ENCODE results near the gene THRA. TPM values are rescaled to one million over a fixed set of nuclear protein-coding genes. Genes with fewer than 3 reads are reported as not detected.

THRA gene
- polyA plus RNA-seq, 1 of the 3 experiments (the other 2 are of a cell fraction), result 23.1 TPM

Small RNA genes lying within 50 kb of the gene (small RNA-seq; reads per million reads assigned to genes)
- 42.9 to 973 (median 165) reads per million in 7 experiments for gene SNORD124

Other genes with a start within 250 kb of the THRA start
- gene IKZF3, start 198.7 kb upstream of the THRA start, polyA plus RNA-seq (2012; rRNA removed), result not detected in 2 replicates
- not detected in 2 replicates for gene ZPBP2, start 194.8 kb upstream of the THRA start, polyA plus RNA-seq (2012; rRNA removed)
- 2.4 and 3.6 TPM in 2 replicates for gene GSDMB, start 144.3 kb upstream of the THRA start, polyA plus RNA-seq (2012; rRNA removed)
- 27.8 and 38.5 TPM in 2 replicates for gene ORMDL3, start 135.4 kb upstream of the THRA start, polyA plus RNA-seq (2012; rRNA removed)
- not detected in 2 replicates for gene LRRC3C, start 135.2 kb upstream of the THRA start, polyA plus RNA-seq (2012; rRNA removed)
- gene GSDMA, start 100.0 kb upstream of the THRA start, polyA plus RNA-seq (2012; rRNA removed), result not detected in 2 replicates
- 87.6 and 104 TPM in 2 replicates for gene PSMD3, start 82.2 kb upstream of the THRA start, polyA plus RNA-seq (2012; rRNA removed)
- gene CSF3, start 47.5 kb upstream of the THRA start, polyA plus RNA-seq (2012; rRNA removed), result not detected in 2 replicates
- 62.8 and 64.5 TPM in 2 replicates for gene MED24, start 8.6 kb upstream of the THRA start, polyA plus RNA-seq (2012; rRNA removed)
- gene NR1D1, start 37.6 kb downstream of the THRA start, polyA plus RNA-seq (2012; rRNA removed), result 2.1 and 6.5 TPM in 2 replicates
- gene MSL1, start 59.0 kb downstream of the THRA start, polyA plus RNA-seq (2012; rRNA removed), result 30.2 and 39.8 TPM in 2 replicates
- 28.0 and 30.4 TPM in 2 replicates for gene CASC3, start 77.6 kb downstream of the THRA start, polyA plus RNA-seq (2012; rRNA removed)
- gene RAPGEFL1, start 114.5 kb downstream of the THRA start, polyA plus RNA-seq (2012; rRNA removed), result 5.9 and 6.0 TPM in 2 replicates
- gene WIPF2, start 156.3 kb downstream of the THRA start, polyA plus RNA-seq (2012; rRNA removed), result 5.9 and 6.8 TPM in 2 replicates
- 12.7 and 12.8 TPM in 2 replicates for gene CDC6, start 224.9 kb downstream of the THRA start, polyA plus RNA-seq (2012; rRNA removed)
- 8.9 and 13.3 TPM in 2 replicates for gene RARA, start 246.2 kb downstream of the THRA start, polyA plus RNA-seq (2012; rRNA removed)

Data from SK-N-SH (cell line).